ENCODE results near the gene HDAC4. TPM values are rescaled to one million over a fixed set of nuclear protein-coding genes. Genes with fewer than 3 reads are reported as not detected.

HDAC4 gene
- total RNA-seq, 2 donors from 2014 or later = 9.3 to 139 TPM

DNA sequence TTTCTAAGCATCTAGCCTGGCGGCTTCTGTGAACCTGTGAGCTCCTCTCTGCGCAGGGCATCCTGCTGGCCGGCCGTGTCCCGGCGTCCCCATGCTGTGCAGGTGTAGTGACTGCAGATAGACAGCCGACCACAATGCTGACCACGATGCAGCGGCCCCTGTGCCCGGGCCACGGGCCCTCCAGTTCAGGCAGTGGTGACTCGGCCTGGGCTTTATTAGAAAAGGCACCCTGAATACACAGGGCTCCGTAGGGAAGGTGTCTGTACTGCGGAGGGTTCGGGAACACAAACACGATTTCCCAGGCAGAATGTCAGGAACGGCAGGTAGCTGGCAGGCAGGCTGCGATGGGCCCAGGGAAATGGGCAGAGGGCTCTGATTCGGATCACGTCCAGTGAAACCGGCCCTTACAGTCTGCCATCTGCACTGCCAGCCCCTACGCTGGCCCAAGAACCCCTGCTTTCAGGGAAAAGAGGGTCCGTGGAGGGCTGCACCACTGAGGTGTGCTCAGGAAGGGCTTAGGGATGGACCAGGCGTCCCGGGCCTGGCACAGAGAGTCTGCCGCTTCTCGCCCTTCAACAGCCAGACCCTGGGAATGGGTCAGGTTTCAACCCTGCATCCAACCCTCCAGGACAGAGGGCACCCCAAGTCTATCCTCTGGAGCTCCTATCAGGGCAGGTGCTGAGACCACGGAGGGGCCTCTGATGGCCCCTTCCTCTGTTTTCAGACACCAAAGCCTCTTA is 196.5 kb downstream of the HDAC4 start:
- H3K36me3 ChIP-seq (replicated peaks in 1 of 2; ENCODE audit: insufficient read depth in 1 of 2, low read depth in 2 of 2) = no peaks in the 10 kb centered on the region
- no peak for TF ChIP-seq POLR2A (IDR thresholded peaks at IDR 0.05)
- TF ChIP-seq CTCF (IDR thresholded peaks at IDR 0.05) = no peak
- intact Hi-C loops (cut with DNase I) = no loop called here
- H3K27ac ChIP-seq = no peak overlapping the region
- no peak for ATAC-seq
- DNase-seq = peak in 2 of 4 donors; percentile 2 to 3
- H3K27me3 ChIP-seq = no peaks in the 10 kb centered on the region
- 94 to 98% methylated on average over 15 to 28 of the region's 28 CpGs for WGBS, 2 donors
- H3K9me3 ChIP-seq = no peaks in the 10 kb centered on the region
- no peak overlapping the region for H3K4me3 ChIP-seq
- peaks cover 7% of the 10 kb centered on the region for H3K4me1 ChIP-seq

- 89 to 91% methylated on average over 14 of the region's 14 CpGs for WGBS, 2 donors
- H3K36me3 ChIP-seq (replicated peaks in 1 of 2; ENCODE audit: insufficient read depth in 1 of 2, low read depth in 2 of 2) = no peaks in the 10 kb centered on the region
- DNase-seq (peak in 1 of 4 donors; percentile 2), ATAC-seq (no peak)
- H3K4me3 ChIP-seq = no peak overlapping the region
- H3K9me3 ChIP-seq = no peaks in the 10 kb centered on the region
- peaks cover 4% of the 10 kb centered on the region for H3K4me1 ChIP-seq
- no peaks in the 10 kb centered on the region for H3K27me3 ChIP-seq
- intact Hi-C loops (cut with DNase I) = no loop called here
- TF ChIP-seq POLR2A (IDR thresholded peaks at IDR 0.05) (no peak), CTCF (IDR thresholded peaks at IDR 0.05) (no peak)
- H3K27ac ChIP-seq = no peak overlapping the region
Measured at GRCh38 chr2:239203443-239204135, 197.2 kb downstream of the HDAC4 start.

- WGBS, 2 donors = 91 to 92% methylated on average over 9 to 10 of the region's 10 CpGs
- H3K27me3 ChIP-seq = no peaks in the 10 kb centered on the region
- H3K27ac ChIP-seq = no peak overlapping the region
- H3K36me3 ChIP-seq (replicated peaks in 1 of 2; ENCODE audit: insufficient read depth in 1 of 2, low read depth in 2 of 2) = no peaks in the 10 kb centered on the region
- TF ChIP-seq POLR2A (IDR thresholded peaks at IDR 0.05) (no peak), CTCF (IDR thresholded peaks at IDR 0.05) (no peak)
- no peaks in the 10 kb centered on the region for H3K4me1 ChIP-seq
- DNase-seq (peak in 1 of 4 donors; percentile 9), ATAC-seq (no peak)
- no peak overlapping the region for H3K4me3 ChIP-seq
- intact Hi-C loops (cut with DNase I) = no loop called here
- no peaks in the 10 kb centered on the region for H3K9me3 ChIP-seq
Measured at GRCh38 chr2:239202836-239203235, 198.0 kb downstream of the HDAC4 start.

- peak in 1 of 4 donors; percentile 6 for DNase-seq
- Histone ChIP-seq H3K4me3 (no peak overlapping the region), H3K36me3 (replicated peaks in 1 of 2; ENCODE audit: insufficient read depth in 1 of 2, low read depth in 2 of 2) (no peaks in the 10 kb centered on the region), H3K9me3 (no peaks in the 10 kb centered on the region), H3K27ac (no peak overlapping the region), H3K4me1 (no peaks in the 10 kb centered on the region), H3K27me3 (no peaks in the 10 kb centered on the region)
- TF ChIP-seq CTCF (IDR thresholded peaks at IDR 0.05) (no peak), POLR2A (IDR thresholded peaks at IDR 0.05) (no peak)
- ATAC-seq = no peak
- 90 to 98% methylated on average over 6 to 12 of the region's 12 CpGs for WGBS, 2 donors
- intact Hi-C loops (cut with DNase I) = no loop called here
Measured at GRCh38 chr2:239202343-239202742, 198.5 kb downstream of the HDAC4 start.
